K562 (cell line): ENCODE results near the gene BRICD5. TPM values are rescaled to one million over a fixed set of nuclear protein-coding genes. Genes with fewer than 3 reads are reported as not detected.

Experiments used
- ATAC-seq: fragments of 200-7000 bp; cut with Tn5 transposase; 3 replicates; pipeline ENCODE4 v1.9.1; 2020; ENCODE audit warnings: moderate library complexity
- BruUV-seq: library from RNA; stranded (reverse); fragments of 400-500 nt; replicated peaks from 2 replicates; lab custom pipeline; 2021; lab: Mats Ljungman, UMichigan
- CTCF ChIA-PET: fragments of 300-600 bp; formaldehyde crosslinking; extraction: SDS; loops from one replicate; lab custom pipeline; 2021; ENCODE audit warnings: low intra/inter-chr PET ratio; lab: Yijun Ruan, JAX
- POLR2A ChIA-PET: fragments of 300-600, 350-650 bp; sonication (Branson Sonifier 250); formaldehyde crosslinking; extraction: SDS; loops from one replicate; lab custom pipeline; 2021; ENCODE audit warnings: antibody characterized with exemption, inconsistent platforms; lab: Yijun Ruan, JAX
- DNase-seq, 4 experiments: peaks; one replicate each; pipeline versions ENCODE4 v3.0.0 to v3.0.0-alpha.2; 2011 to 2018; ENCODE audit warnings: low spot score in 3 of 4, mixed read lengths in 3 of 4; ENCODE audit errors: extremely low read depth in 1 of 4
- FAIRE-seq: peaks from 2 replicates; lab custom pipeline; 2011; peaks lifted over from hg19 to GRCh38; lab: Jason Lieb, UNC
- H2AFZ ChIP-seq: 2 replicates; pipeline ENCODE4 v1.6.0; 2011; ENCODE audit warnings: low read depth, low read length, control low read depth, inconsistent platforms
- H3K27ac ChIP-seq: fragments of 200-600 bp; 3 replicates; pipeline ENCODE4 v1.8.0; 2011; ENCODE audit warnings: low read depth, mild to moderate bottlenecking, control low read depth, inconsistent platforms, low read length, moderate library complexity, mixed read lengths; ENCODE audit errors: extremely low read depth
- H3K27me3 ChIP-seq, 2 experiments: fragments of 300-600 bp in 1 of 2; 2 replicates in 1 of 2; 3 replicates in 1 of 2; pipeline versions ENCODE4 v1.6.0 to v1.8.0; 2011; ENCODE audit warnings: inconsistent platforms in 2 of 2, low read length in 2 of 2, mild to moderate bottlenecking in 1 of 2, mixed read lengths in 1 of 2, moderate library complexity in 1 of 2; ENCODE audit not compliant: control insufficient read depth in 2 of 2, insufficient read depth in 2 of 2
- H3K36me3 ChIP-seq: fragments of 300-600 bp; 3 replicates; pipeline ENCODE4 v1.8.0; 2011; ENCODE audit warnings: mild to moderate bottlenecking, low read length, inconsistent platforms; ENCODE audit not compliant: control insufficient read depth, insufficient read depth
- H3K4me1 ChIP-seq, 2 experiments: fragments of 200-600 bp in 1 of 2; replicated peaks in 1 of 2; 2 replicates in 1 of 2; 3 replicates in 1 of 2; pipeline versions ENCODE4 v1.5.1 to v1.8.0; 2011; ENCODE audit warnings: inconsistent platforms in 2 of 2, low read length in 2 of 2, mild to moderate bottlenecking in 1 of 2, mixed read lengths in 1 of 2, moderate library complexity in 1 of 2; ENCODE audit not compliant: control insufficient read depth in 2 of 2, insufficient read depth in 2 of 2
- H3K4me2 ChIP-seq: 2 replicates; pipeline ENCODE4 v1.6.1; 2011; ENCODE audit warnings: low read length, control low read depth, inconsistent platforms, mixed read lengths; ENCODE audit not compliant: insufficient read depth
- H3K4me3 ChIP-seq: fragments of 200-600 bp; sonication (generic), shearing (Covaris generic); 2 replicates; pipeline ENCODE4 v1.5.1; 2016; ENCODE audit warnings: control low read depth, inconsistent platforms
- H3K79me2 ChIP-seq: fragments of 200-600 bp; 3 replicates; pipeline ENCODE4 v1.8.0; 2011; ENCODE audit warnings: low read length, inconsistent platforms; ENCODE audit not compliant: control insufficient read depth, insufficient read depth
- H3K9ac ChIP-seq, 2 experiments: 2 replicates each; pipeline versions ENCODE4 v1.6.0 to v1.6.1; 2011; ENCODE audit warnings: low read depth in 2 of 2, low read length in 2 of 2, control low read depth in 1 of 2, inconsistent platforms in 1 of 2, mild to moderate bottlenecking in 1 of 2, mixed read lengths in 1 of 2; ENCODE audit not compliant: insufficient read depth in 1 of 2
- H3K9me1 ChIP-seq: one replicate; pipeline ENCODE4 v1.6.0; 2011; ENCODE audit warnings: inconsistent platforms, mild to moderate bottlenecking, low read length, moderate library complexity; ENCODE audit not compliant: control insufficient read depth, insufficient read depth
- H3K9me3 ChIP-seq: replicated peaks from 2 replicates; pipeline ENCODE4 v1.5.1; 2011; ENCODE audit warnings: low read depth, low read length, inconsistent platforms; ENCODE audit not compliant: control insufficient read depth, insufficient read depth
- H4K20me1 ChIP-seq: replicated peaks from 2 replicates; pipeline ENCODE4 v1.6.1; 2011; ENCODE audit warnings: low read length, inconsistent platforms, mixed read lengths; ENCODE audit not compliant: control insufficient read depth, insufficient read depth
- CHD7 ChIP-seq: fragments of 200-600 bp; sonication (generic); IDR thresholded peaks from one replicate; pipeline ENCODE4 v1.6.1; 2012; ENCODE audit warnings: mild to moderate bottlenecking, low read depth, low read length, inconsistent platforms
- DNMT1 ChIP-seq: fragments of 450-650 bp; IDR thresholded peaks from 2 replicates; pipeline ENCODE4 v1.6.1; 2016; ENCODE audit warnings: antibody characterized with exemption, mild to moderate bottlenecking
- GMEB1 ChIP-seq: fragments of 250-450 bp; sonication (Bioruptor Pico); IDR thresholded peaks from 2 replicates; pipeline ENCODE4 v1.4.0; 2020; ENCODE audit warnings: mild to moderate bottlenecking
- NCOA6 ChIP-seq: fragments of 450-650 bp; IDR thresholded peaks from 2 replicates; pipeline ENCODE4 v1.6.1; 2017; ENCODE audit warnings: mild to moderate bottlenecking
- PPARD ChIP-seq: fragments of 250-450 bp; sonication (Bioruptor Pico); IDR thresholded peaks from 2 replicates; pipeline ENCODE4 v1.8.0; 2022; ENCODE audit warnings: inconsistent platforms, mild to moderate bottlenecking, moderate library complexity
- PTBP1 ChIP-seq: fragments of 200-400 bp; formaldehyde crosslinking; IDR thresholded peaks from 2 replicates; pipeline ENCODE4 v1.6.1; 2017; ENCODE audit warnings: low read depth, low read length
- STAT5A ChIP-seq: IDR thresholded peaks from 2 replicates; pipeline ENCODE4 v1.6.1; 2012; ENCODE audit warnings: low read length, inconsistent platforms, borderline replicate concordance
- THRA ChIP-seq: fragments of 450-650 bp; IDR thresholded peaks from 2 replicates; pipeline ENCODE4 v1.6.1; 2017; ENCODE audit warnings: mild to moderate bottlenecking, moderate library complexity
- WGBS: fragments of 100-300 bp; shearing (Covaris generic); methylation state at CpG from one replicate; pipeline ENCODE4 v1.1.6; 2016; ENCODE audit warnings: low coverage, mixed read lengths; ENCODE audit not compliant: insufficient coverage; ENCODE audit errors: missing lambda C conversion rate; 5-methylcytosine and 5-hydroxymethylcytosine counted together
- in situ Hi-C: fragments of 300-500 bp; cut with MboI; formaldehyde crosslinking; loops from 4 replicates; pipeline ENCODE4 v1.15.0; 2018; ENCODE audit warnings: inconsistent platforms, mixed read lengths
- intact Hi-C: fragments of 100-400 bp; cut with micrococcal nuclease; formaldehyde crosslinking; loops from 2 replicates; pipeline ENCODE4 v1.14.2; 2022
- polyA plus RNA-seq, 8 experiments: library from polyadenylated mRNA; depleted of rRNA in 4 of 8; stranded (reverse) in 5 of 8; unstranded in 3 of 8; fragments of >200 nt; fragmentation: Nextera tagmentation in 2 of 8; fragmentation: Illumina TruSeq in 1 of 8; extraction: Ambion mirVana in 2 of 8; extraction: Trizol in 1 of 8; gene quantifications; 2 replicates each; pipeline versions ENCODE4 v1.2.1 to v1.2.3, GENCODE V29; 2011 to 2014; ENCODE audit warnings: inconsistent platforms in 1 of 8, missing spikeins in 1 of 8
- total RNA-seq, 7 experiments: library from RNA; depleted of rRNA in 6 of 7; stranded (reverse); fragments of >200 nt in 6 of 7; fragmentation: Illumina TruSeq in 2 of 7; extraction: Trizol in 2 of 7; gene quantifications; 2 replicates each; pipeline versions ENCODE4 v1.2.1 to v1.2.3, GENCODE V29; 2011 to 2021; ENCODE audit warnings: low replicate concordance in 1 of 7

The BRICD5 gene
- total and polyA plus RNA-seq, 9 of the 15 experiments (the other 6 are each of a cell fraction or from before 2014, with no cell fraction given): 0.24 to 15.1 (median 2.4) TPM; not detected in 1

DNA sequence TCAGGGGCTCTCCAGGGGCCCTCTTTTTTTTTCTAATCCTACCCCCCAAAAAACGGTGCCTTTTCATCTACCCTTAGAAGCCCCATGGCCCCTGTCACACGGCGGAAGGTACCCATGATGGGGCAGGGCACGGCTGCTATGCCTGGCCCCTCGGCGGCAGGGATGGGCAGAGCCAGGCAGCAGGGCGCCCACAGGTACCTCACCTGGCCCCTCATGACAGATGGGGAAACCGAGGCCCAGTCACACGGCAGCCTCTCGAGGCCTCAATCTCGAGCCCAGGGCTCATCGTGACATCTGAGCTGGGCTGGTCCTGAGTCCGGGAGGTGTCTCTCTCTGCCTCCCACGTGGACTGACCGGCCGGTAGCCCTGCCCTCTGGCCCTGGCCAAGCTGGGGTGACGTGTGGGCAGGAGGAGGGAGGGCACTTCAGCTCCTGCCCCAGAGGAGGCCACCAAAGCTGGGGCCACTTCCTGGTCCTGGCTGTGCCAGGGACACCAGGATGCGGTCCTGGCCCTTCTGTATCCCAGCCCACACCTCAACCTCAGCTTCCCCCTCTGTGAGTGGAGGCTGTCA, 43.5 kb downstream of the BRICD5 start:
- DNase-seq: no peak
- Histone ChIP-seq H2AFZ (no peak overlapping the region), H4K20me1 (no peaks in the 10 kb centered on the region), H3K9ac (no peak overlapping the region), H3K36me3 (peaks cover 67% of the 10 kb centered on the region), H3K4me1 (peaks cover 0 to 47% of the 10 kb centered on the region in 2 experiments; a peak in 2 of 5 replicates), H3K9me1 (no peaks in the 10 kb centered on the region), H3K79me2 (peaks cover 27% of the 10 kb centered on the region), H3K9me3 (peaks cover 3% of the 10 kb centered on the region; the same call in 1 of the 2 replicates), H3K4me2 (no peak overlapping the region), H3K27ac (no peak overlapping the region), H3K27me3 (no peaks in the 10 kb centered on the region), H3K4me3 (no peak overlapping the region)
- WGBS: 91% methylated on average over 17 of the region's 18 CpGs
- ChIA-PET CTCF (no interaction called here), POLR2A (interaction anchor here (0.6 to 4.8 kb wide), 3 partner anchors 11 to 28 kb away, joined by 4 to 46 read pairs (median 7); partner anchors contain the start of gene TRAF7)
- BruUV-seq: no TSS peak
- intact Hi-C loops: no loop called here
- in situ Hi-C loops: no loop called here
- no peak for ATAC-seq
- FAIRE-seq: no peak
- no peak for TF ChIP-seq GMEB1
- TF ChIP-seq CHD7: no peak
- no peak for TF ChIP-seq PPARD (CRISPR knock-in tag)
- TF ChIP-seq DNMT1: no peak
- no peak for TF ChIP-seq PTBP1
- TF ChIP-seq STAT5A: no peak
- no peak for TF ChIP-seq NCOA6
- TF ChIP-seq THRA: no peak
